ENCODE measurements around the gene PUS10.
A peak's percentile ranks its signal among the peaks of the same experiment; 100 is the strongest.
"Not testable (repeated sequence)": the region's sequence is repeated elsewhere in the genome, so short reads cannot be mapped to it uniquely, and the experiment has no call there.

PUS10 gene

DNA sequence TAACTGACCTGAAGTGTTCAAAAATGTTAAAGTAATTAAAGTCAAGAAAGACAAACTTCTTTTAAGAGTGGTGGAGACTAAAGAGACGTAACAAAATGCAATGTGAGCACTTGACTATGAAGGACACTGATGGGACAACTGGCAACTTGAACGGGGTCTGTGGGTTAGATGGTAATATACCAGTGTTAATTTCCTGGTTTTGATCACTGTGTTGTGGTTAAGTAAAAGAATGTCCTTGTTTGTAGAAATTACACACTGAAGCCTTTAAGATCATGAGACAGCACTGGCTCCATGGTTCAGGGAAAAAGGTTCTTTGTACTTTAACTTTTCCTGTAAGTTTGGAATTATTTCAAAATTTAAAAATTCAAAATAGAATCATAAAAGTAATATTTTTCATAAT lies 78.4 kb downstream of the PUS10 start:
- FAIRE-seq (no peak), DNase-seq (ENCODE audit: extremely low spot score, insufficient read length, low read depth) (no peak)

DNA sequence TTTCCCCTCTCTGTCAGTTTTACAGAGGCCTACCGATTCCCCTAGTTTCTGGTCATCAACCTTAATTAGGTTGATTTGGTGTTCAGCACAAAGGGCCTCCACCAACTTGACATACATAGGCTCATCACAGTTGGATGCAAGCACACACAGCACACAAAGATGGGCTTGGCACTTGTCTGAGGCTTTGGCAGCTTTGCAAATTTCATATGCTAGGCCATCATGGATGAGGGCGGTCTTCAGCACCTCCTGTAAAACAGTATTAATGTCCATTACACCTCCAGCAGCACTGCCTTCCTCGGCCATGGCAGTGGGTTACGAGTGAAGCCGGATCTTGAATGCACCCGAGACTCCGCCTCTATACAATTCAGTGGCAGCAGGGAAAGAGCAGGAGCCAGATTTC lies 79.8 kb downstream of the PUS10 start:
- FAIRE-seq (no peak), DNase-seq (ENCODE audit: extremely low spot score, insufficient read length, low read depth) (no peak)

DNA sequence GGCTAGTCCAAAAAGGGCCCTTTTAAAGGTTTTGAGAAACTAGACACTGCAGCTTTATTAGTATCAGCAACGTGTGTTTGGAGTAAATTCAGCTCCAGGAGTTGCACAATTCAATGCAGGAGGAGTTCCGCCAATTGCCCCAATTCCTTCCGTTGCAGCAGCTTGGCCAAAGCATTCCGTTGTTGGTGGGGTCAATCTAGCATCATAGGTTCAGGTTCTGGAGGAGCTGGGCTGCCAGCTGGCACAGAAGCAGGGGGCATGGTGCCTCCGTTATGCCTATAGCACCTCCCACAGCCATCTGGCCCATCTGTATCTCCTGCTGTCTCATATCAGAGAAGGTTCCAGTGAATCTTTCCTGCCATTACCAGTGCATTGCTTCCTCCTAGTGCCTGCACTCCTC lies 81.3 kb downstream of the PUS10 start:
- no peak for FAIRE-seq
- DNase-seq (ENCODE audit: extremely low spot score, insufficient read length, low read depth), result no peak

DNA sequence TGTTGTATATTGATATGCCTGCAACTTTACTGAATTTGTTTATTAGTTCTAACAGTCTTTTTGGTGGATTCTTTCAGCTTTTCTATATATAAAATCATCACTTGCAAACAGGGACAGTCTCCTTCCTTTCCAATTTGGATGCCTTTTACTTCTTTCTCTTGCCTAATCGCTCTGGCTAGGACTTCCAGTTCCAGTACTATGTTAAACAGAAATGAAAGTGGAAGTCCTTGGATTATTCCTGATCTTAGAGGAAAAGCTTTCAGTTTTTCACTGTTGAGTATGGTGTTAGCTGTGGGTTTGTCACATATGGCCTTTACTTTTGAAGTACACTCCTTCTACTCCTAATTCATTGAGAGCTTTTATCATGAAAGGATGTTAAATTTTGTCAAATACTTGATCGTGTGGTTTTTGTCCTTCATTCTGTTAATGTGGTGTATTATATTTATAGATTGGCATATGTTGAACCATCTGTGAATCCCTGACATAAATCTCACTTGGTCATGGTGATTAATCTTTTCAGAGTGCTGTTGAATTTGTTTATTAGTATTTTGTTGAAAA lies 83.8 kb downstream of the PUS10 start:
- DNase-seq (ENCODE audit: extremely low spot score, insufficient read length, low read depth) (no peak), FAIRE-seq (no peak)

DNA sequence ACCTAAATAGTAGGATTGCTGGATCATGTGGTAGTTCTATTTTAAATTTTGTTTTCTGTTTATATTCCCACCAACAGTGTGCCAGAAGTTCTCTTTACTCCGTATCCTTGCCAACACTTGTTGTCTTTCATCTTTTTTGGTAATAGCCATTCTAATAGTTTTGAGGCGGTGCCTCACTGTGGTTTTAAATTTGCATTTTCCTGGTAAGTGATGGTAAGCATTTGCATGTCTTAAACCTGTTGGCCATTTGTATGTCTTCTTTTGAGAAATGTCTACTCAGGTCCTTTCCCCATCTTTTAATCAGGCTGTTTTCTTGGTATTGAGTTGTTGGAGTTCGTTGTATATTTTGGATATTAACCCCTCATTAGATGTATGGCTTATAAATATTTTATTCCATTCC lies 85.1 kb downstream of the PUS10 start:
- DNase-seq (ENCODE audit: extremely low spot score, insufficient read length, low read depth) (no peak), FAIRE-seq (no peak)

DNA sequence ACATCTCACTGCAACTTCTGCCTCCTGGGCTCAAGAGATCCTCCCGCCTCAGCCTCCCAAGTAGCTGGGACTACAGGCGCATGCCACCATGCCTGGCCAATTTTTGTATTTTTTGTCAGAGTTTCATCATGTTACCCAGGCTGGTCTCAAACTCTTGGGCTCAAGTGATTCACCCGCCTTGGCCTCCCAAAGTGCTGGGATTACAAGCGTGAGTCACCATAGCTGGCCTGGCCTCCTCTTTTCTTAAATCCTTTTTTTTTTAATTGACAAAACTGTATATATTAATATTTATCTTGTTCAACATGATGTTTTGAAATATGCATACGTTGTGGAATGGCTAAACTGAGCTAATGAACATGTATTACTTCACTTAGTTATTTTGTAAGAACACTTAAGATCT lies 86.0 kb downstream of the PUS10 start:
- FAIRE-seq; DNase-seq (ENCODE audit: extremely low spot score, insufficient read length, low read depth): not testable (repeated sequence)

DNA sequence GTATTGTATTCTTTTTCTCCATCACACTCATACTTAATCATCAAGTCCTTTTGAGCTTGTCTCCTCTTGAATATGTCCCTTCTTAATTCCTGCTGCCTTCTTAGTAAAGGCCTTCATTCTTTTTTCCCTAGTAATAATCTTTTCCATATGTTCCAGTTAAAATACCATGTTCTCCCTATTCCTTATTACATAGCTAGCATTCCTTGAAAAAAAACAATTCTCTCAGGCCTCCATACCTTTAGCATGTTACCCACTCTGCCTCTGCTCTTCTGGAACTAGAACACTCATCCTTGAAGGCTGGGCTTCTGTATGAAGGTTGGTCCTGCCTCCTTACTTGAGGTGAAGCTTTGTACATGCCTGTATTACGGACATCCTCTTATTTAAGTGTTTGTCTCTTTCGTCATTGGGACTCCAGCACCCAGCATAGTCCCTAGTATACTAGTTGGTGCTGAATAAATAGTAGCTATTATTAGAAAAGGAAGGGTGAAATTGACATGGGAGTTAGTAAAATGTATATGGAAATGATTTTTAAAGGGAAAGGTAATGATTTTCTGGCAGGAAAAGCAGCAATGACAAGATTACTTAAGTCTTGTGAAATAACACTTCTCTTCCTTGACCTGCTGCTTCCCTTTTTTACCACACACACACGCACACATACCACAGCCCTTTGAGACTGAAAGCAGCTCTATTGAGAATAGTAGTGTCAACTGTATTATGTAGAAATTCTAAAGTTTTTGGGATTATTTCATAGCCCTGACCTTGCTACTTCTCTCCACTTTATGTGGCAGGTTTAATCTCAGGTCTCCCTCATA lies 91.1 kb downstream of the PUS10 start:
- no peak for FAIRE-seq
- DNase-seq (ENCODE audit: extremely low spot score, insufficient read length, low read depth), result no peak

DNA sequence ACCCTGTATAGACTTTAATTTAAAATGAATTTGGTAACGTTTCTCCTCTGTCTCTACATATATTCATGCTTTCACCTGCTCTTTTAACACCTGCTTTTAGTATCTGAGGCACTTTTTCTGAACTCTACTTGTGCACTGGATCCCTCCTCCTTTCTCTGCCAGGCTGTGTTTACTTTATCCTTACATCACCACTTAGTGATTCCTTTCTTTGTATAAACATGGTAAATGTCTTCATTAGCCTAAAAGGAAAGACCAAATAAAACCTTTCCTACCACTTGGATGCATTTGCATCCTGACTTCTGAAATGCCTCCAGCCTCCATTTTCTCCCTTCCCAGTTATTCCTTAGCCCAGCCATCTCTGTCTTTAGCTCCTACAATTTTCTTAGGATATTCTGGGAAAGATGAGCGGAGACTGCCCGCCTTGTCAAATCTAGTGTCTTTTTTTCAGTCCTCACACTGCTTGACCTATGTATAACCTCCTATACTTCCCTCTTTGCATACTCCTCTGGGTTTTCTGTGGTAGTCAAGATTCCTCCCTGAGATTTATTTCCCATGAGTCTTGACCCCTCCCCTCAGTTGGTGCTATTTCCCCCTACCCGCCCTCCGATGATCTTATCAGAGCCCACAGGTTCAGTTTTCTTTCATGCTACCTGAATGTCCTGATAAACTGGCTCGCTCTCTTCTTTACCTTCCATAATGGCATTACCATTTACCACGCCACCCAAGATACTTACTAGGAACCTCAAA lies 91.9 kb downstream of the PUS10 start:
- DNase-seq (ENCODE audit: extremely low spot score, insufficient read length, low read depth) (no peak), FAIRE-seq (no peak)

DNA sequence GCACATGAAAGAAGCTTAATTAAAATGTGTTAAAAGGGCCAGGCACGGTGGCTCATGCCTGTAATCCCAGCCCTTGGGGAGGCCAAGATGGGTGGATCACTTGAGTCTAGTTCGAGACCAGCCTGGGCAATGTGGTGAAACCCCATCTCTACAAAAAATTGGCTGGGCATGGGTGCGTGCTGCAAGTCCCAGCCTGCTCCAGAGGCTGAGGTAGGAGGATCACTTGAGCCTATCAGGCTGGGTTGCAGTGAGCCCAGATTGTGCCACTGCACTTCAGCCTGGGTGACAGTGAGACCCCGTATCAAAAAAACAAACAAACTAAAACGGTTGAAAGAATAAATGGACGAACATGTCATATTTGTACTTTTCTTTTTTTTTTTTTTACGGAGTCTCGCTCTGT lies 110.7 kb downstream of the PUS10 start:
- no peak for FAIRE-seq

DNA sequence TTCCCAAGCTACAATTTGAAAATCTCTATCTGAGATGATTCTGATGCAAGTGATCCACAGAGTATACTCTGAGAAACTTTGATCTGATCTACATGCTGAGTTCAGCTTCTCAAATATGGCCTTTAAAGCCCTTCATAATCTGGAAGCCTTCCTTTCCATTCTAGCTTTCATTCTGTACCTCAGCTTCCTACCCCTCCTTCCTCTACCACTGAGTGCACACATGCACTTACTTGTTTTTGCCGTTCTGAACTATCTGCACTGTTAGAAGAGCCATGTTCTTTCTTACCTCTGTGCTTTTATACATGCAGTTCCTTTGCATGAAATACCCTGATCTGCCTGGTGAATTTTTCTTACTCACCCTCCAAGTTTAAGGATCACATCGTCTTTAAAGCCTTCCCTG lies 111.7 kb downstream of the PUS10 start:
- DNase-seq (ENCODE audit: extremely low spot score, insufficient read length, low read depth) (no peak), FAIRE-seq (no peak)

More for the DNA sequence above, 110.7 kb downstream of the PUS10 start:
- no peak for DNase-seq (ENCODE audit: extremely low spot score, insufficient read length, low read depth)

DNA sequence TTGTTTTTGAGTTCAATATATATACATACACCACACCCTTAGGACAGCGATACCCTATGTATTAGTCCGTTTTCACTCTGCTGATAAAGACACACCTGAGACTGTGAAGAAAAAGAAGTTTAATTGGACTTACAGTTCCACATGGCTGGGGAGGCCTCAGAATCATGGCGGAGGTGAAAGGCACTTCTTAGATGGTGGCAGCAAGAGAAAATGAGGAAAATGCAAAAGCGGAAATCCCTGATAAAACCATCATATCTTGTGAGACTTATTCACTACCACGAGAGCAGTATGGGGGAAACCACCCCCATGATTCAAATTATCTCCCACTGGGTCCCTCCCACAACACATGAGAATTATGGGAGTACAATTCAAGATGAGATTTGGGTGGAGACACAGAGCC lies 112.2 kb downstream of the PUS10 start:
- DNase-seq (ENCODE audit: extremely low spot score, insufficient read length, low read depth); FAIRE-seq: not testable (repeated sequence)

DNA sequence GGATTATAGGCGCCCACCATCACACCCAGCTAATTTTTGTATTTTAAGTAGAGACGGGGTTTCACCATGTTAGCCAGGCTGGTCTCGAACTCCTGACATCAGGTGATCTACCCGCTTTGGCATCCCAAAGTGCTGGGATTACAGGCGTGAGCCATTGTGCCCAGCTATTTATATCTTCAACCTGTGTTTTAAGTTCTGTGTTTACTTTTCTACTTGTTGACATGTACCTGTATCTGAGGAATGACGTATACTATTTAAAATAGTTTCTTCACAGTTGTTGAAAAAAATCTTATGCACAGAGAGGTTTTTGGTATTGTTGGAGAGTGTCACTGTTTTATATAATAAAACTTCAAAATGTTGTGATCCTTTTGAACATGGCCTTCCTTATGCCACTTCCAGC lies 116.8 kb downstream of the PUS10 start:
- DNase-seq (ENCODE audit: extremely low spot score, insufficient read length, low read depth); FAIRE-seq: not testable (repeated sequence)

DNA sequence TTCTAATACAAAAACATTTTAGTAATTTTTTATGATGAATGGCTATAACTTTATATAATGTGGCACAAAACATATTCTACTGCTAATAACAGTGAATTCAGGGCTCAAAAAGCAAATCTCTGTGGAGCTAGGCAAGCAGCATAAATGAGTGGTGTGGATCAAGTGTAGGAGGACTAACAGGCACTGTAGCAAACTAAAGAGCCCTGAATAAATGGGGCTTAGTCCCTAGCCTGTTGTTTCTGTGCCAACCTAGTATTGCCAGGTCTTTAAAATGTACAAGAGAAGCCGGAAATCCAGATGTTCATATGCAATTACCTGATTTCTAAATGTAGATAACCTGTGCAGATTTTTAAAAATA lies 118.2 kb downstream of the PUS10 start:
- FAIRE-seq, result no peak
- DNase-seq (ENCODE audit: extremely low spot score, insufficient read length, low read depth), result no peak

DNA sequence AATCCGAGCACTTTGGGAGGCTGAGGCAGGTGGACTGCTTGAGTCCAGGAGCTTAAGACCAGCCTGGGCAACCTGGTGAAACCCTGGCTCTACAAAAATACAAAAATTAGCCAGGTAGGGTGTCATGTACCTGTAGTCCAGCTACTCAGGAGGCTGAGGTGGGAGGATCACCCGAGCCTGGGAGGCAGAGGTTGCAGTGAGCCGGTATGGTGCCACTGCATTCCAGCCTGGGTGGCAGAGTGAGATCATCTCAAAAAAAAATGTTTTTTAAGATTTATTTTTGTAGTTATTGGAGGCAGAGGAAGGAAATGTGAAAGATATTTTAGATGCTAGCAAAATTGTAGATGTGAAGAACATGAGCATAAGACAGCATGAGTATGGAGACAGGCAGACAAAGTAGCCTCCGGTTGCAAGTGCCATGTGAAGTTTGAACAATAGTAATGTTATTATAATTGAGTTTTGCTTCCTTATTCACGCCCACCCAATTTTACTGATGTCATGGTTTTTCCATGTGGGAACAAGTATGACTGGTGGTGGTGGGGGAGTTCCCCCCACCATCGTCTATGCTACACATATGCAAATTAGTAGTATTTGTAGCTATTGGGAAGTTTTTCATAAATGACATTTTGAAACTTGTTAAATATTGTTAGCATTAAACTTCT lies 118.7 kb downstream of the PUS10 start:
- DNase-seq (ENCODE audit: extremely low spot score, insufficient read length, low read depth) (no peak), FAIRE-seq (peak; percentile 44)

DNA sequence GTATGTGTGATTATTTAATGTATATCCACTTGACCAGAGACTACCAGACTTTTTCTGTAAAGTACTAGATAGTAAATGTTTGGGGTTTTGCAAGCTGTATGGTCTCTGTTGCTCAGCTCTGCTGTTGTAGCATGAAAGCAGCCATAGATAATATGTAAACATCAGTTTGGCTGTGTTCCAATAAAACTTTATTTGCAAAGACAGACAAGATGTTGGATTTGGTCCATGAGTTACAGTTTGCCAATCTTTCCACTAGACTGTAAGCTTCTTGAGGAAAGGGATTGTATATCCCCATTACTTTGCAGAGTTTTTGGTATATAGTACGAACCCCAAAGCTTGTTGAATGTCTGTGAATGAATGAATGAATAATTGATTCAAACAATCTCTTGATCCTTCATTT lies 119.5 kb downstream of the PUS10 start:
- no peak for DNase-seq (ENCODE audit: extremely low spot score, insufficient read length, low read depth)
- FAIRE-seq, result peak; percentile 29
